Stimulated activated naive CD4-positive, alpha-beta T cell treated with Interleukin-2 at 50 U/mL for 16 hours (primary cell): Measurements from ENCODE around the gene BMPER.

Source experiments
- DNase-seq: peaks from one replicate; lab custom pipeline; 2025; lab: John Stamatoyannopoulos, UW

BMPER gene

GRCh38 chr7:33923440-33924229 lies 18.3 kb downstream of the BMPER start:
- DNase-seq: no peak

GRCh38 chr7:33926535-33926934 lies 21.2 kb downstream of the BMPER start:
- no peak for DNase-seq

- DNase-seq: no peak
Observed at GRCh38 chr7:33928986-33929385, 23.6 kb downstream of the BMPER start.

- DNase-seq: no peak
Observed at GRCh38 chr7:33932221-33932620, 26.9 kb downstream of the BMPER start.

- DNase-seq: peak; percentile 31
Observed at GRCh38 chr7:33932832-33933468, 27.6 kb downstream of the BMPER start.

- DNase-seq: no peak
Observed at GRCh38 chr7:33933611-33934281, 28.4 kb downstream of the BMPER start.

- no peak for DNase-seq
Observed at GRCh38 chr7:33934391-33934790, 29.1 kb downstream of the BMPER start.

- no peak for DNase-seq
Observed at GRCh38 chr7:33936503-33936902, 31.2 kb downstream of the BMPER start.

GRCh38 chr7:33937871-33938270 lies 32.5 kb downstream of the BMPER start:
- no peak for DNase-seq

- no peak for DNase-seq
Observed at GRCh38 chr7:33939121-33939520, 33.8 kb downstream of the BMPER start.

GRCh38 chr7:33940503-33940902 lies 35.2 kb downstream of the BMPER start:
- no peak for DNase-seq

GRCh38 chr7:33941418-33941817 lies 36.1 kb downstream of the BMPER start:
- no peak for DNase-seq

- no peak for DNase-seq
Observed at GRCh38 chr7:33946094-33946699, 40.9 kb downstream of the BMPER start.

- no peak for DNase-seq
Observed at GRCh38 chr7:33950047-33950714, 44.8 kb downstream of the BMPER start.

- no peak for DNase-seq
Observed at GRCh38 chr7:33952824-33953223, 47.5 kb downstream of the BMPER start.

- DNase-seq: no peak
Observed at GRCh38 chr7:33958104-33958503, 52.8 kb downstream of the BMPER start.

- no peak for DNase-seq
Observed at GRCh38 chr7:33959676-33960075, 54.3 kb downstream of the BMPER start.

GRCh38 chr7:33961948-33962347 lies 56.6 kb downstream of the BMPER start:
- DNase-seq: no peak

GRCh38 chr7:33964417-33965182 lies 59.3 kb downstream of the BMPER start:
- no peak for DNase-seq

- DNase-seq: no peak
Observed at GRCh38 chr7:33965183-33965744, 59.9 kb downstream of the BMPER start.

GRCh38 chr7:33968591-33968990 lies 63.3 kb downstream of the BMPER start:
- no peak for DNase-seq
